Measurements from ENCODE around the gene OXSM. TPM values are rescaled to one million over a fixed set of nuclear protein-coding genes. Genes with fewer than 3 reads are reported as not detected.

OXSM gene
- total and polyA plus RNA-seq, 8 donors: 3.5 to 13.8 (median 6.9) TPM

- no peak overlapping the region for H3K27ac ChIP-seq
- WGBS, 2 donors: 91 to 95% methylated on average over 6 of the region's 6 CpGs
- no peak overlapping the region for H3K4me3 ChIP-seq
- peaks cover 5 to 13% (median 8%) of the 10 kb centered on the region in 3 donors for H3K4me1 ChIP-seq
- intact Hi-C loops (cut with DNase I): loop anchor here in 1 of 3 donors (10.0 kb wide), 1 partner anchor 116 kb away; the partner anchor contains the start of gene TOP2B
- DNase-seq: no peak
- H3K9me3 ChIP-seq: no peaks in the 10 kb centered on the region
- H3K27me3 ChIP-seq: no peaks in the 10 kb centered on the region
- ATAC-seq: no peak
- no peak for TF ChIP-seq CTCF (IDR thresholded peaks at IDR 0.05)
- H3K36me3 ChIP-seq: peaks cover 0 to 13% (median 7%) of the 10 kb centered on the region in 3 donors
- FAIRE-seq: no peak
These were observed 9.3 kb upstream of the OXSM start for GRCh38 chr3:25780618-25781017.

- intact Hi-C loops (cut with DNase I): loop anchor here in 1 of 3 donors (10.0 kb wide), 1 partner anchor 116 kb away; the partner anchor contains the start of gene TOP2B
- Histone ChIP-seq H3K27me3 (no peaks in the 10 kb centered on the region), H3K9me3 (no peaks in the 10 kb centered on the region), H3K27ac (no peak overlapping the region), H3K36me3 (peaks cover 0 to 13% (median 7%) of the 10 kb centered on the region in 3 donors), H3K4me1 (peaks cover 5 to 13% (median 8%) of the 10 kb centered on the region in 3 donors), H3K4me3 (peak overlapping the region in 1 of 4 donors; percentile 86)
- no peak for DNase-seq
- ATAC-seq: no peak
- no peak for FAIRE-seq
- 85 to 87% methylated on average over 11 of the region's 11 CpGs for WGBS, 2 donors
- TF ChIP-seq CTCF (IDR thresholded peaks at IDR 0.05): no peak
These were observed 8.6 kb upstream of the OXSM start for GRCh38 chr3:25781145-25781757.

GRCh38 chr3:25781758-25782594 lies 7.9 kb upstream of the OXSM start:
- intact Hi-C loops (cut with DNase I): loop anchor here in 1 of 3 donors (10.0 kb wide), 1 partner anchor 117 kb away; the partner anchor contains the start of gene TOP2B
- Histone ChIP-seq H3K36me3 (peaks cover 0 to 7% (median 6%) of the 10 kb centered on the region in 3 donors), H3K4me1 (peaks cover 5 to 13% (median 8%) of the 10 kb centered on the region in 3 donors), H3K4me3 (peak overlapping the region; percentile 71 to 96 (median 82)), H3K27ac (no peak overlapping the region), H3K9me3 (no peaks in the 10 kb centered on the region), H3K27me3 (no peaks in the 10 kb centered on the region)
- WGBS, 2 donors: 20 to 21% methylated on average over 3 of the region's 3 CpGs
- ATAC-seq (no peak), DNase-seq (no peak), FAIRE-seq (no peak)
- TF ChIP-seq CTCF (IDR thresholded peaks at IDR 0.05): no peak

GRCh38 chr3:25782636-25782937 lies 7.3 kb upstream of the OXSM start:
- Histone ChIP-seq H3K9me3 (no peaks in the 10 kb centered on the region), H3K36me3 (peaks cover 0 to 5% (median 1%) of the 10 kb centered on the region in 3 donors), H3K27ac (peak overlapping the region; percentile 82 to 94 (median 91)), H3K4me1 (peaks cover 5 to 13% (median 8%) of the 10 kb centered on the region in 3 donors), H3K4me3 (peak overlapping the region; percentile 71 to 96 (median 82)), H3K27me3 (no peaks in the 10 kb centered on the region)
- WGBS, 2 donors: 0 to 1% methylated on average over 14 of the region's 14 CpGs
- TF ChIP-seq CTCF (IDR thresholded peaks at IDR 0.05): no peak
- no peak for ATAC-seq
- FAIRE-seq: no peak
- DNase-seq: no peak
- intact Hi-C loops (cut with DNase I): loop anchor here in 1 of 3 donors (10.0 kb wide), 1 partner anchor 118 kb away; the partner anchor contains the start of gene TOP2B
